HCT116 (cell line): ENCODE data around the gene AMMECR1. TPM values are rescaled to one million over a fixed set of nuclear protein-coding genes. Genes with fewer than 3 reads are reported as not detected.
"Not testable (repeated sequence)": the region's sequence is repeated elsewhere in the genome, so short reads cannot be mapped to it uniquely, and the experiment has no call there.

Experiments
- ATAC-seq: fragments of 200-7000 bp; cut with Tn5 transposase; 2 replicates; pipeline ENCODE4 v1.9.1; 2020; ENCODE audit warnings: mild to moderate bottlenecking, moderate library complexity
- BruUV-seq: library from RNA; stranded (reverse); fragments of 400-500 nt; replicated peaks from 2 replicates; lab custom pipeline; 2021; lab: Mats Ljungman, UMichigan
- CTCF ChIA-PET: fragments of 300-600 bp; sonication (Branson Sonifier 250); formaldehyde crosslinking; loops from one replicate; lab custom pipeline; 2021; ENCODE audit warnings: antibody characterized with exemption; lab: Charles Lee
- POLR2A ChIA-PET: fragments of 300-600, 350-600 bp; sonication (Branson Sonifier 250); formaldehyde crosslinking; loops from one replicate; lab custom pipeline; 2021; ENCODE audit warnings: antibody characterized with exemption; lab: Charles Lee
- RAD21 ChIA-PET, 2 experiments: fragments of 300-600 bp; sonication (Branson Sonifier 250); formaldehyde crosslinking; loops; one replicate each; lab custom pipeline; 2023; ENCODE audit warnings: low total read pairs in 2 of 2; ENCODE audit not compliant: uncharacterized antibody in 2 of 2, unreplicated experiment in 2 of 2, low non-redundant PET in 1 of 2; lab: Charles Lee
- DNase-seq: peaks from one replicate; pipeline ENCODE4 v3.0.0-alpha.2; 2010; ENCODE audit warnings: low read depth, low spot score
- H2AFZ ChIP-seq: fragments of 200-600 bp; shearing (Covaris generic), sonication (generic); 2 replicates; pipeline ENCODE4 v1.6.1; 2017; ENCODE audit warnings: low read depth, mixed run types, mixed read lengths, antibody characterized with exemption, low read length; ENCODE audit not compliant: poor library complexity, severe bottlenecking
- H3K27ac ChIP-seq: 2 replicates; pipeline ENCODE4 v1.5.1; 2012; ENCODE audit warnings: low read depth, low read length
- H3K27me3 ChIP-seq: fragments of 200-600 bp; sonication (generic); 2 replicates; pipeline ENCODE4 v1.6.1; 2016; ENCODE audit warnings: mixed run types, low read length, mixed read lengths; ENCODE audit not compliant: insufficient read depth
- H3K36me3 ChIP-seq, 2 experiments: fragments of 200-500 bp in 1 of 2; fragments of 200-600 bp in 1 of 2; sonication (Bioruptor generic) in 1 of 2; sonication (generic) in 1 of 2; 2 replicates each; pipeline versions ENCODE4 v1.5.1 to v1.6.1; 2014 to 2016; ENCODE audit warnings: low read length in 2 of 2, inconsistent platforms in 1 of 2, mixed read lengths in 1 of 2, mixed run types in 1 of 2; ENCODE audit not compliant: insufficient read depth in 2 of 2, control insufficient read depth in 1 of 2
- H3K4me1 ChIP-seq, 2 experiments: fragments of 200-600 bp in 1 of 2; sonication (generic) in 1 of 2; 2 replicates each; pipeline versions ENCODE4 v1.5.1 to v1.6.1; 2012 to 2017; ENCODE audit warnings: low read length in 2 of 2, inconsistent platforms in 1 of 2, mild to moderate bottlenecking in 1 of 2, mixed read lengths in 1 of 2, mixed run types in 1 of 2, moderate library complexity in 1 of 2; ENCODE audit not compliant: insufficient read depth in 2 of 2, control insufficient read depth in 1 of 2
- H3K4me2 ChIP-seq: fragments of 200-600 bp; sonication (generic); 2 replicates; pipeline ENCODE4 v1.6.1; 2017; ENCODE audit warnings: mixed run types, low read length, mixed read lengths
- H3K4me3 ChIP-seq, 2 experiments: fragments of 200-600 bp in 1 of 2; sonication (generic) in 1 of 2; replicated peaks in 1 of 2; 2 replicates each; pipeline ENCODE4 v1.5.1; 2011 to 2016; ENCODE audit warnings: low read length in 2 of 2, control low read depth in 1 of 2, low read depth in 1 of 2, mild to moderate bottlenecking in 1 of 2, mixed read lengths in 1 of 2, mixed run types in 1 of 2
- H3K79me2 ChIP-seq: fragments of 200-600 bp; sonication (generic); 2 replicates; pipeline ENCODE4 v1.6.1; 2017; ENCODE audit warnings: mild to moderate bottlenecking, mixed run types, low read length, moderate library complexity, mixed read lengths; ENCODE audit not compliant: insufficient read depth
- H3K9ac ChIP-seq: fragments of 200-600 bp; sonication (generic); 2 replicates; pipeline ENCODE4 v1.6.1; 2016; ENCODE audit warnings: low read length, mixed read lengths
- H3K9me2 ChIP-seq: fragments of 200-600 bp; sonication (generic), shearing (Covaris generic); 2 replicates; pipeline ENCODE4 v1.6.1; 2017; ENCODE audit warnings: mixed run types, mild to moderate bottlenecking, moderate library complexity; ENCODE audit not compliant: insufficient read depth
- H3K9me3 ChIP-seq, 2 experiments: fragments of 200-500 bp in 1 of 2; fragments of 200-600 bp in 1 of 2; sonication (Bioruptor generic) in 1 of 2; sonication (generic) in 1 of 2; 2 replicates each; pipeline ENCODE4 v1.6.1; 2014 to 2017; ENCODE audit warnings: low read length in 2 of 2, mixed read lengths in 2 of 2, inconsistent platforms in 1 of 2, low read depth in 1 of 2, mild to moderate bottlenecking in 1 of 2, mixed run types in 1 of 2, moderate library complexity in 1 of 2; ENCODE audit not compliant: control insufficient read depth in 1 of 2, insufficient read depth in 1 of 2
- H4K20me1 ChIP-seq: fragments of 200-600 bp; sonication (generic), shearing (Covaris generic); 2 replicates; pipeline ENCODE4 v1.6.1; 2017; ENCODE audit warnings: mixed run types, mild to moderate bottlenecking, moderate library complexity; ENCODE audit not compliant: insufficient read depth
- CBX3 ChIP-seq: IDR thresholded peaks from 2 replicates; pipeline ENCODE4 v1.6.1; 2012; ENCODE audit warnings: low read depth
- EZH2phosphoT487 ChIP-seq: fragments of 200-600 bp; IDR thresholded peaks from 2 replicates; pipeline ENCODE4 v1.6.1; 2018; ENCODE audit warnings: antibody characterized with exemption, borderline replicate concordance
- JUND ChIP-seq: IDR thresholded peaks from 2 replicates; pipeline ENCODE4 v1.6.1; 2012
- RAD21 ChIP-seq: IDR thresholded peaks from 2 replicates; pipeline ENCODE4 v1.6.1; 2012; ENCODE audit warnings: low read depth, mild to moderate bottlenecking
- SP1 ChIP-seq: IDR thresholded peaks from 2 replicates; pipeline ENCODE4 v1.6.1; 2012; ENCODE audit warnings: low read depth
- TCF7L2 ChIP-seq: IDR thresholded peaks from 2 replicates; pipeline ENCODE4 v1.7.0; 2011; ENCODE audit warnings: borderline replicate concordance, inconsistent platforms; ENCODE audit not compliant: insufficient read depth, insufficient read length; ENCODE audit errors: extremely low read depth
- ZFX ChIP-seq: fragments of 450-650 bp; IDR thresholded peaks from 2 replicates; pipeline ENCODE4 v1.6.1; 2017
- intact Hi-C: fragments of 100-400 bp; cut with micrococcal nuclease; formaldehyde crosslinking; loops from 2 replicates; pipeline ENCODE4 v1.10.0; 2022
- total RNA-seq: library from RNA; stranded (reverse); gene quantifications from one replicate; pipeline ENCODE4 v1.2.1, GENCODE V29; 2021; ENCODE audit not compliant: unreplicated experiment
- TF ChIP-seq, protein P1 (sequence below): IDR thresholded peaks from 2 replicates; pipeline ENCODE4 v1.6.1; 2012; ENCODE audit warnings: low read depth

Gene AMMECR1
- total RNA-seq, 1 experiment from 2014 or later = 9.2 TPM

DNA sequence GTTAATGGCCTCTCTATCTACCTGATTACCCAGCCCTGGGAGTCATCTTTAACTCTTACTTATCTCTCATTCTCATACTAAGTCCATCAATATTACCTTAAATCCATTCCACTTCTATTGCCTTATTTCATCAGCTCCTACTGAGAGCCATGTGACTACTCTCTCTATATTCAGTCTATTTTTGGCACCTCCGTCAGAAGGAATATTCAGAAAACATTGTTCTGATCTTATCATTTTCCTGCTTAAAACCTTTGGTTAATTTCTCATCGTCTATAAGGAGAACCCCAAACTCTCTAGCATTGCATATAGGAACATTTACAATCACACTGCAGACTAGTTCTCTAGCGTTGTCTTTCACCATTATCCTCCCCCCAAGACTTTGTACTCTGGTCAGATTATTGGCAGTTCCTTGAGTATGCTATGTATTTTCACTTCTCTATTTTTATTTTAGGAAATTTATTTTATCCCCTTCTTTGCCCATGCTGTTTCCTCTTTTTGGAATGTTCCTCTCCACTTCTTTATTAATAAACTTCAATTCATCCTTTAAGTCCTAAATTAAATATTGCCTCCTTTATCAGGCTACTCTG is 13.7 kb upstream of the AMMECR1 start:
- RAD21 ChIA-PET = no interaction called here
- Histone ChIP-seq H4K20me1 (no peaks in the 10 kb centered on the region), H3K36me3 (no peaks in the 10 kb centered on the region), H3K4me1 (no peaks in the 10 kb centered on the region), H3K9ac (no peak overlapping the region), H3K4me3 (no peak overlapping the region), H3K27me3 (no peaks in the 10 kb centered on the region), H3K9me3 (no peaks in the 10 kb centered on the region), H3K27ac (no peak overlapping the region), H3K9me2 (no peaks in the 10 kb centered on the region), H3K79me2 (no peaks in the 10 kb centered on the region), H2AFZ (no peak overlapping the region), H3K4me2 (no peak overlapping the region)
- POLR2A ChIA-PET = no interaction called here
- BruUV-seq = no TSS peak
- CTCF ChIA-PET = no interaction called here
- intact Hi-C loops = no loop called here
- no peak for ATAC-seq
- TF ChIP-seq TCF7L2 = no peak
- no peak for TF ChIP-seq RAD21
- TF ChIP-seq, protein P1, sequence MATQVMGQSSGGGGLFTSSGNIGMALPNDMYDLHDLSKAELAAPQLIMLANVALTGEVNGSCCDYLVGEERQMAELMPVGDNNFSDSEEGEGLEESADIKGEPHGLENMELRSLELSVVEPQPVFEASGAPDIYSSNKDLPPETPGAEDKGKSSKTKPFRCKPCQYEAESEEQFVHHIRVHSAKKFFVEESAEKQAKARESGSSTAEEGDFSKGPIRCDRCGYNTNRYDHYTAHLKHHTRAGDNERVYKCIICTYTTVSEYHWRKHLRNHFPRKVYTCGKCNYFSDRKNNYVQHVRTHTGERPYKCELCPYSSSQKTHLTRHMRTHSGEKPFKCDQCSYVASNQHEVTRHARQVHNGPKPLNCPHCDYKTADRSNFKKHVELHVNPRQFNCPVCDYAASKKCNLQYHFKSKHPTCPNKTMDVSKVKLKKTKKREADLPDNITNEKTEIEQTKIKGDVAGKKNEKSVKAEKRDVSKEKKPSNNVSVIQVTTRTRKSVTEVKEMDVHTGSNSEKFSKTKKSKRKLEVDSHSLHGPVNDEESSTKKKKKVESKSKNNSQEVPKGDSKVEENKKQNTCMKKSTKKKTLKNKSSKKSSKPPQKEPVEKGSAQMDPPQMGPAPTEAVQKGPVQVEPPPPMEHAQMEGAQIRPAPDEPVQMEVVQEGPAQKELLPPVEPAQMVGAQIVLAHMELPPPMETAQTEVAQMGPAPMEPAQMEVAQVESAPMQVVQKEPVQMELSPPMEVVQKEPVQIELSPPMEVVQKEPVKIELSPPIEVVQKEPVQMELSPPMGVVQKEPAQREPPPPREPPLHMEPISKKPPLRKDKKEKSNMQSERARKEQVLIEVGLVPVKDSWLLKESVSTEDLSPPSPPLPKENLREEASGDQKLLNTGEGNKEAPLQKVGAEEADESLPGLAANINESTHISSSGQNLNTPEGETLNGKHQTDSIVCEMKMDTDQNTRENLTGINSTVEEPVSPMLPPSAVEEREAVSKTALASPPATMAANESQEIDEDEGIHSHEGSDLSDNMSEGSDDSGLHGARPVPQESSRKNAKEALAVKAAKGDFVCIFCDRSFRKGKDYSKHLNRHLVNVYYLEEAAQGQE = no peak
- TF ChIP-seq CBX3 = no peak
- no peak for TF ChIP-seq EZH2phosphoT487
- no peak for TF ChIP-seq JUND
- no peak for TF ChIP-seq ZFX
- no peak for TF ChIP-seq SP1
- DNase-seq = no peak

DNA sequence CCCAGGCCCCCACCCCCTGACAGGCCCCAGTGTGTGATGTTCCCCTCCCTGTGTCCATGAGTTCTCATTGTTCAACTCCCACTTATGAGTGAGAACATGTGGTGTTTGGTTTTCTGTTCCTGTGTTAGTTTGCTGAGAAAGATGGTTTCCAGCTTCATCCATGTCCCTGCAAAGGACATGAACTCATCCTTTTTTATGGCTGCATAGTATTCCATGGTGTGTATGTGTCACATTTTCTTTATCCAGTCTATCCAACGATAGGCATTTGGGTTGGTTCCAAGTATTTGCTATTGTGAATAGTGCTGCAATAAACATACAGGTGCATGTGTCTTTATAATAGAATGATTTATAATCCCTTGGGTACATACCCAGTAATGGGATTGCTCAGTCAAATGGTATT is 10.7 kb upstream of the AMMECR1 start:
- RAD21 ChIA-PET, H3K27me3 ChIP-seq, H3K4me3 ChIP-seq, H3K79me2 ChIP-seq, DNase-seq, H3K4me2 ChIP-seq, H3K9me2 ChIP-seq, POLR2A ChIA-PET, H3K27ac ChIP-seq, ATAC-seq, CTCF ChIA-PET, H4K20me1 ChIP-seq, H3K9me3 ChIP-seq, H3K36me3 ChIP-seq, H3K4me1 ChIP-seq, intact Hi-C loops, H2AFZ ChIP-seq, BruUV-seq, H3K9ac ChIP-seq: not testable (repeated sequence)
